Measurements from ENCODE around the gene AAMP. TPM values are rescaled to one million over a fixed set of nuclear protein-coding genes. Genes with fewer than 3 reads are reported as not detected.

The AAMP gene
- polyA plus RNA-seq, 1 donor from 2014 or later, result 249 TPM

DNA sequence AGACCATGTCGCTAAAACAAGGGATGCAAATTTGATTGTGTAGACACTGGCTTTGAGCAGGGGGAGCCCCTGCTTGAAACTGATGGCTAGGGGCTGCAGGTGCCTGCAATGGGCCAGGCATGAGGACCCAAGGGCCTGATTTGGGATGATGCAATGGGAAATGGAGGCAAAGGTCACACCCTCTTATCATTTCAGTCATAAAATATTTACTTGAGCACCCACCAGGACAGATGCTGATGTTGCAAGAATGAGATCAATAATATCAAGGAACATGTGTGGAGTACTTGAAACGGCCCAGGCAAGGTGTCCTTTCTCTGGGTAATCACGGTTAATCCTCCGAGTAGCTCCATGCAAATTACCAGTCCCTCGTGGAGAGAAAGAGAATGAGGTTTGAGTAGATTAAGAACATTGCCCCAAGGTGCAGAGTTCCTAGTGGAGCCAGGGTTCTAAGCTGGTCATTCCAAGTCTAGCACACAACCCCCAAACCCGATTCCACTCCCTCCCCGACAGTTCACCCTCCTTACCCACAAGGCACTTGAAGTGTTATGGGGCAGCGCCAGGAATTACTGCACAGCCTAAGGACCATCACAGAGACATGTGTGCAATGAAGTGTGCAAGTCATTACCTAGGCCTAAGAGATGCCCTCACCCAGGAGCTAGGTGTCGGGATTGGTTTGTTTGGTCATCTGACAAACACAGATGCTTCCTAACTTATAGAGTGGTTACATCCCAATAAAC is 36.4 kb upstream of the AAMP start:
- H3K27me3 ChIP-seq (ENCODE audit: insufficient read depth, low read depth, low read length), result no peaks in the 10 kb centered on the region

DNA sequence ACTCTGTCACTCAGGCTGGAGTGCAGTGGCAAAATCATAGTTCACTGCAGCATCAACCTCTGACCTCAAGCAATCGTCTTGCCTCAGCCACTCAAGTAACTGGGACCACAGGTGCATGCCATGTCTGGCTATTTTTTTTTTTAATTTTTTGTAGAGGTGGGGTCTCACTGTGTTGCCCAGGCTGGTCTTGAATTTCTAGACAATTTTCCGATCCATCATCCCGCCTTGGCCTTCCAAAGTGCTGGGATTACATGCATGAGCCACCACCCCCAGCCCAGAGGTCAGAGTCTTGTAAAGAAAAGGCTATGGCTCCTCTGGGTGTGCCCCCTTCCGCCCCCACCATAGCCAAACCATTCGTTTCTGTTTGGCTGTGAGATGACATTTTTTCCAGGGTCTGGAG is 35.4 kb upstream of the AAMP start:
- Histone ChIP-seq H2AFZ (ENCODE audit: low read depth, low read length) (no peak overlapping the region), H3K27ac (ENCODE audit: low read length) (no peak overlapping the region)
- TF ChIP-seq SMC3 (conservative IDR thresholded peaks at IDR 0.05; ENCODE audit: poor library complexity) (no peak), TAF1 (IDR thresholded peaks at IDR 0.05; ENCODE audit: low read depth) (no peak), POLR2AphosphoS5 (IDR thresholded peaks at IDR 0.05) (no peak), EZH2 (IDR thresholded peaks at IDR 0.05; ENCODE audit: borderline replicate concordance, insufficient read depth, low read length, poor library complexity, severe bottlenecking) (no peak), MXI1 (conservative IDR thresholded peaks at IDR 0.05; ENCODE audit: poor library complexity, severe bottlenecking) (no peak), RAD21 (conservative IDR thresholded peaks at IDR 0.05) (no peak)

More for the DNA sequence above, 36.4 kb upstream of the AAMP start:
- Histone ChIP-seq H3K4me3 (ENCODE audit: low read length) (no peak overlapping the region), H3K9me2 (ENCODE audit: insufficient read depth, low read length) (no peaks in the 10 kb centered on the region), H3K9me3 (ENCODE audit: low read length) (no peaks in the 10 kb centered on the region), H3F3A (ENCODE audit: insufficient read depth, low read length, poor library complexity, severe bottlenecking) (no peaks in the 10 kb centered on the region), H3K9ac (ENCODE audit: low read length) (no peak overlapping the region), H4K20me1 (ENCODE audit: insufficient read depth) (no peaks in the 10 kb centered on the region), H2AFZ (ENCODE audit: low read depth, low read length) (no peak overlapping the region), H3K36me3 (ENCODE audit: insufficient read depth, low read length) (no peaks in the 10 kb centered on the region), H3K79me2 (replicated peaks; ENCODE audit: insufficient read depth, low read length) (no peaks in the 10 kb centered on the region), H3K27ac (ENCODE audit: low read length) (no peak overlapping the region), H3K4me2 (ENCODE audit: low read length) (no peak overlapping the region)
- no peak for TF ChIP-seq SMC3 (conservative IDR thresholded peaks at IDR 0.05; ENCODE audit: poor library complexity)
- no peak for TF ChIP-seq TAF1 (IDR thresholded peaks at IDR 0.05; ENCODE audit: low read depth)
- TF ChIP-seq POLR2AphosphoS5 (IDR thresholded peaks at IDR 0.05), result no peak
- TF ChIP-seq, protein P1, sequence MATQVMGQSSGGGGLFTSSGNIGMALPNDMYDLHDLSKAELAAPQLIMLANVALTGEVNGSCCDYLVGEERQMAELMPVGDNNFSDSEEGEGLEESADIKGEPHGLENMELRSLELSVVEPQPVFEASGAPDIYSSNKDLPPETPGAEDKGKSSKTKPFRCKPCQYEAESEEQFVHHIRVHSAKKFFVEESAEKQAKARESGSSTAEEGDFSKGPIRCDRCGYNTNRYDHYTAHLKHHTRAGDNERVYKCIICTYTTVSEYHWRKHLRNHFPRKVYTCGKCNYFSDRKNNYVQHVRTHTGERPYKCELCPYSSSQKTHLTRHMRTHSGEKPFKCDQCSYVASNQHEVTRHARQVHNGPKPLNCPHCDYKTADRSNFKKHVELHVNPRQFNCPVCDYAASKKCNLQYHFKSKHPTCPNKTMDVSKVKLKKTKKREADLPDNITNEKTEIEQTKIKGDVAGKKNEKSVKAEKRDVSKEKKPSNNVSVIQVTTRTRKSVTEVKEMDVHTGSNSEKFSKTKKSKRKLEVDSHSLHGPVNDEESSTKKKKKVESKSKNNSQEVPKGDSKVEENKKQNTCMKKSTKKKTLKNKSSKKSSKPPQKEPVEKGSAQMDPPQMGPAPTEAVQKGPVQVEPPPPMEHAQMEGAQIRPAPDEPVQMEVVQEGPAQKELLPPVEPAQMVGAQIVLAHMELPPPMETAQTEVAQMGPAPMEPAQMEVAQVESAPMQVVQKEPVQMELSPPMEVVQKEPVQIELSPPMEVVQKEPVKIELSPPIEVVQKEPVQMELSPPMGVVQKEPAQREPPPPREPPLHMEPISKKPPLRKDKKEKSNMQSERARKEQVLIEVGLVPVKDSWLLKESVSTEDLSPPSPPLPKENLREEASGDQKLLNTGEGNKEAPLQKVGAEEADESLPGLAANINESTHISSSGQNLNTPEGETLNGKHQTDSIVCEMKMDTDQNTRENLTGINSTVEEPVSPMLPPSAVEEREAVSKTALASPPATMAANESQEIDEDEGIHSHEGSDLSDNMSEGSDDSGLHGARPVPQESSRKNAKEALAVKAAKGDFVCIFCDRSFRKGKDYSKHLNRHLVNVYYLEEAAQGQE (IDR thresholded peaks at IDR 0.05; ENCODE audit: borderline replicate concordance), result no peak
- TF ChIP-seq EZH2 (IDR thresholded peaks at IDR 0.05; ENCODE audit: borderline replicate concordance, insufficient read depth, low read length, poor library complexity, severe bottlenecking), result no peak
- TF ChIP-seq EP300 (conservative IDR thresholded peaks at IDR 0.05; ENCODE audit: poor library complexity, severe bottlenecking), result no peak
- TF ChIP-seq, protein P2, sequence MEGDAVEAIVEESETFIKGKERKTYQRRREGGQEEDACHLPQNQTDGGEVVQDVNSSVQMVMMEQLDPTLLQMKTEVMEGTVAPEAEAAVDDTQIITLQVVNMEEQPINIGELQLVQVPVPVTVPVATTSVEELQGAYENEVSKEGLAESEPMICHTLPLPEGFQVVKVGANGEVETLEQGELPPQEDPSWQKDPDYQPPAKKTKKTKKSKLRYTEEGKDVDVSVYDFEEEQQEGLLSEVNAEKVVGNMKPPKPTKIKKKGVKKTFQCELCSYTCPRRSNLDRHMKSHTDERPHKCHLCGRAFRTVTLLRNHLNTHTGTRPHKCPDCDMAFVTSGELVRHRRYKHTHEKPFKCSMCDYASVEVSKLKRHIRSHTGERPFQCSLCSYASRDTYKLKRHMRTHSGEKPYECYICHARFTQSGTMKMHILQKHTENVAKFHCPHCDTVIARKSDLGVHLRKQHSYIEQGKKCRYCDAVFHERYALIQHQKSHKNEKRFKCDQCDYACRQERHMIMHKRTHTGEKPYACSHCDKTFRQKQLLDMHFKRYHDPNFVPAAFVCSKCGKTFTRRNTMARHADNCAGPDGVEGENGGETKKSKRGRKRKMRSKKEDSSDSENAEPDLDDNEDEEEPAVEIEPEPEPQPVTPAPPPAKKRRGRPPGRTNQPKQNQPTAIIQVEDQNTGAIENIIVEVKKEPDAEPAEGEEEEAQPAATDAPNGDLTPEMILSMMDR (IDR thresholded peaks at IDR 0.05; ENCODE audit: poor library complexity, severe bottlenecking), result no peak

More for the DNA sequence above, 35.4 kb upstream of the AAMP start:
- Histone ChIP-seq H3K9me3 (ENCODE audit: low read length) (no peaks in the 10 kb centered on the region), H3K9ac (ENCODE audit: low read length) (no peak overlapping the region), H3K4me2 (ENCODE audit: low read length) (no peak overlapping the region), H3K36me3 (ENCODE audit: insufficient read depth, low read length) (no peaks in the 10 kb centered on the region), H3K9me2 (ENCODE audit: insufficient read depth, low read length) (no peaks in the 10 kb centered on the region), H4K20me1 (ENCODE audit: insufficient read depth) (no peaks in the 10 kb centered on the region), H3K27me3 (ENCODE audit: insufficient read depth, low read depth, low read length) (no peaks in the 10 kb centered on the region), H3F3A (ENCODE audit: insufficient read depth, low read length, poor library complexity, severe bottlenecking) (no peaks in the 10 kb centered on the region), H3K4me3 (ENCODE audit: low read length) (no peak overlapping the region), H3K79me2 (replicated peaks; ENCODE audit: insufficient read depth, low read length) (no peaks in the 10 kb centered on the region)
